MCF 10A (cell line): ENCODE measurements around the gene DLL1. TPM values are rescaled to one million over a fixed set of nuclear protein-coding genes. Genes with fewer than 3 reads are reported as not detected.

Experiments used
- BruUV-seq: library from RNA; stranded (reverse); fragments of 400-500 nt; replicated peaks from 2 replicates; lab custom pipeline; 2021; lab: Mats Ljungman, UMichigan
- CTCF ChIA-PET: fragments of 300-600 bp; sonication (Branson Sonifier 250); formaldehyde crosslinking; extraction: SDS; loops from one replicate; lab custom pipeline; 2021; ENCODE audit warnings: antibody characterized with exemption, inconsistent platforms; lab: Yijun Ruan, JAX
- POLR2A ChIA-PET: fragments of 300-600, 350-650 bp; sonication (Branson Sonifier 250); formaldehyde crosslinking; extraction: SDS; loops from one replicate; lab custom pipeline; 2020; ENCODE audit warnings: antibody characterized with exemption, inconsistent platforms; lab: Yijun Ruan, JAX
- DNase-seq: peaks from one replicate; pipeline ENCODE4 v3.0.0-alpha.2; 2018; ENCODE audit not compliant: unreplicated experiment
- H3K27ac Mint-ChIP-seq: one replicate; pipeline ENCODE4 v1.8.0; 2022; ENCODE audit warnings: mild to moderate bottlenecking, low read depth, mixed read lengths; ENCODE audit not compliant: unreplicated experiment
- H3K27me3 Mint-ChIP-seq: one replicate; pipeline ENCODE4 v1.8.0; 2022; ENCODE audit warnings: mixed read lengths; ENCODE audit not compliant: insufficient read depth, unreplicated experiment
- H3K36me3 Mint-ChIP-seq: one replicate; pipeline ENCODE4 v1.8.0; 2022; ENCODE audit warnings: mild to moderate bottlenecking, moderate library complexity, mixed read lengths; ENCODE audit not compliant: insufficient read depth, unreplicated experiment
- H3K4me1 Mint-ChIP-seq: one replicate; pipeline ENCODE4 v1.8.0; 2022; ENCODE audit warnings: mixed read lengths; ENCODE audit not compliant: insufficient read depth, unreplicated experiment
- H3K4me3 Mint-ChIP-seq: one replicate; pipeline ENCODE4 v1.8.0; 2022; ENCODE audit warnings: mild to moderate bottlenecking, moderate library complexity, mixed read lengths; ENCODE audit not compliant: unreplicated experiment
- H3K9me3 Mint-ChIP-seq: one replicate; pipeline ENCODE4 v1.8.0; 2022; ENCODE audit warnings: mixed read lengths; ENCODE audit not compliant: unreplicated experiment
- intact Hi-C: fragments of 100-400 bp; cut with micrococcal nuclease; formaldehyde crosslinking; loops from 2 replicates; pipeline ENCODE4 v1.14.1; 2022
- total RNA-seq: library from RNA; stranded (reverse); gene quantifications from 2 replicates; pipeline ENCODE4 v1.2.3, GENCODE V29; 2022
- TF ChIP-seq, protein P1 (sequence below): fragments of 200-600 bp; IDR thresholded peaks from one replicate; pipeline ENCODE4 v1.8.0; 2022; ENCODE audit warnings: antibody characterized with exemption, mild to moderate bottlenecking; ENCODE audit not compliant: unreplicated experiment

Gene DLL1
- total RNA-seq, 1 experiment from 2014 or later = 1.4 TPM

DNA sequence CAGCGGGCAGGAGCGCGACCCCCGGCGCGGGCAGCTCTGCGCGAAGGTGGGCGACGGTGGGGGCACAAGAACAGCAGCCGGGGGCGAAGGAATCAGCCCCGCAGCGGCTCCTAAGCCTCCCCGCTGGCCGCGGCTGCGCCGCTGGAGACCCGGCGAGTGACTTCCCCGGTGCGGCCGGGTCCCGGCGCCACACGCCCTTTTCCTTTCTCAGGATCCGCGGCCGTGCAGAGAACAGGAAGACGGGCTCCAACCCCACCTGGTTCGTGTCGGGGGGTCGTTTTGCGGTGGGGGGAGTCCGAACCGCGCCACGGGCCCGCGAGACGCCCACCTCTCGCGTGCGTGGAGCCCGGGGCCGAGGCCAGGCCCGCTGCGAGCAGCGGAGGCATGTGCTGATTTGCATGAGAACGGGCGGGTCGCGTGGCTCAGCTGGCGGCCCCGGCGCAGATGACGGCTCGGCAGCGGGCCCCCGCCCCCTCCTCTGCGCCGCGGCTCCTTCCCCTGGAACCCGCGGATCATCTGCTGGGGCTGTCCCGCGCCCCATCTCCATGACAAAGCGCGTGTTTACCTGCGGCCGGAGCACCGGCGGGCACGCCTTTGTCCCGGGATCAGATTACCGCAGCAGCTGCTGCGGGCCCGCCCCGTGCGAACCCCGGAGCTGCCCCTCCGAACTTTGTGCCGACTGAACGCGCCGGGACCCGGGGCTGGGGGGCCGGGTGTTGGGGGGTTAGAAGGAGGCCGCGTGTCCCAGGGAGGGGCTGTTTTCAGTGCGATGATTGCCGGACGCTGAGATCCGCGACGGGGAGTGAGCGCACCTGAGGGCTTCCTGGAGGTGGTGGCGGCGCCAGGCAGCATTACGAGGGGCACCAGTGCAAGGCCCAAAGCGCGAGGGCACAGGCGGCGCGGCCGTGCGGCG is 4.9 kb upstream of the DLL1 start:
- Mint-ChIP-seq H3K4me1 (peaks cover 10% of the 10 kb centered on the region), H3K27ac (no peak overlapping the region), H3K4me3 (peak overlapping the region; percentile 71), H3K27me3 (peaks cover 47% of the 10 kb centered on the region), H3K9me3 (no peaks in the 10 kb centered on the region), H3K36me3 (no peaks in the 10 kb centered on the region)
- ChIA-PET POLR2A (interaction anchor here (1.0 kb wide), 1 partner anchor 13 kb away, joined by 3 read pairs; no protein-coding TSS in a partner anchor), CTCF (interaction anchor here (1.7 to 6.5 kb wide), 3 partner anchors 221 to 505 kb away, joined by 5 to 65 read pairs (median 6); no protein-coding TSS in a partner anchor)
- peak; percentile 34 for DNase-seq
- TF ChIP-seq, protein P1, sequence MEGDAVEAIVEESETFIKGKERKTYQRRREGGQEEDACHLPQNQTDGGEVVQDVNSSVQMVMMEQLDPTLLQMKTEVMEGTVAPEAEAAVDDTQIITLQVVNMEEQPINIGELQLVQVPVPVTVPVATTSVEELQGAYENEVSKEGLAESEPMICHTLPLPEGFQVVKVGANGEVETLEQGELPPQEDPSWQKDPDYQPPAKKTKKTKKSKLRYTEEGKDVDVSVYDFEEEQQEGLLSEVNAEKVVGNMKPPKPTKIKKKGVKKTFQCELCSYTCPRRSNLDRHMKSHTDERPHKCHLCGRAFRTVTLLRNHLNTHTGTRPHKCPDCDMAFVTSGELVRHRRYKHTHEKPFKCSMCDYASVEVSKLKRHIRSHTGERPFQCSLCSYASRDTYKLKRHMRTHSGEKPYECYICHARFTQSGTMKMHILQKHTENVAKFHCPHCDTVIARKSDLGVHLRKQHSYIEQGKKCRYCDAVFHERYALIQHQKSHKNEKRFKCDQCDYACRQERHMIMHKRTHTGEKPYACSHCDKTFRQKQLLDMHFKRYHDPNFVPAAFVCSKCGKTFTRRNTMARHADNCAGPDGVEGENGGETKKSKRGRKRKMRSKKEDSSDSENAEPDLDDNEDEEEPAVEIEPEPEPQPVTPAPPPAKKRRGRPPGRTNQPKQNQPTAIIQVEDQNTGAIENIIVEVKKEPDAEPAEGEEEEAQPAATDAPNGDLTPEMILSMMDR = no peak
- no TSS peak for BruUV-seq
- intact Hi-C loops = loop anchor here (10.0 kb wide), 2 partner anchors 121 to 1401 kb away; no protein-coding TSS in a partner anchor

DNA sequence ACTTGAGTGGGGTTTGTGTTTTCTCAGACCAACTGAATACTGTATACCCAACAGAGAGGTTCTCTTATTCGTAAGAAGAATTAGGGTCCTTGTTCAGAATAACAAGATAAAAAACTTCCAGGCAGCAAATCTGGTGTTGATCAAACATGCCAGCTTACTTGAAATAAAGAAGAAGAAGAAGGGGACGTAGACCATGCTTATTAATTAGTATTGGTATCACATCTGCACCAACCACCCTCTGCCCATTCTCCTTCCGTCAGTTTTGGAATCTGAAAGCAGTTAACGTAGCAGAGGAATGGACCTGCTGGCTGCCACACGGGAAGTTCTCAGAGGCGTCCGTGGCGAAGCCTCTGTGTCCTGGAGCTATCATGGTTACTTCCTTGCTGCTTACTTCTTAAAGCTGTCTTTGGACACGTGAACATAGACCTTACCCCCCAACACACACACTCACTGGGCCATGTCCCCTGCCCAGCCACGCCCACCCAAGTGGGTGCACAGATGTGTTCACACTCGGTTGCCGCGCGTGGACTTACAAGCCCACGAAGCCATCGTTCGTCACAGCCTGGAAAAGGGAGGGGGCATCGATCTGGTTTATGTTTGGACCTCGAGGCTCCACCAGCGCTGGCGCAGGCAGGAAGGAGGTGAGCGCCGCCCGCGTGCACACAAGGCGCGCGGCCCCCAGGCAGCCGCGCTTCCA is 4.1 kb upstream of the DLL1 start:
- H3K4me3 Mint-ChIP-seq = peak overlapping the region; percentile 71
- CTCF ChIA-PET = interaction anchor here (0.6 to 6.5 kb wide), 7 partner anchors 67 to 584 kb away, joined by 3 to 65 read pairs (median 3); no protein-coding TSS in a partner anchor
- TF ChIP-seq, protein P1 = no peak
- no peaks in the 10 kb centered on the region for H3K36me3 Mint-ChIP-seq
- H3K27ac Mint-ChIP-seq = no peak overlapping the region
- no peaks in the 10 kb centered on the region for H3K9me3 Mint-ChIP-seq
- no peak for DNase-seq
- H3K4me1 Mint-ChIP-seq = peaks cover 10% of the 10 kb centered on the region
- intact Hi-C loops = loop anchor here (10.0 kb wide), 2 partner anchors 120 to 1400 kb away; no protein-coding TSS in a partner anchor
- BruUV-seq = no TSS peak
- peaks cover 55% of the 10 kb centered on the region for H3K27me3 Mint-ChIP-seq
- POLR2A ChIA-PET = interaction anchor here (1.0 kb wide), 1 partner anchor 12 kb away, joined by 4 read pairs; the partner anchor contains the start of gene FAM120B

DNA sequence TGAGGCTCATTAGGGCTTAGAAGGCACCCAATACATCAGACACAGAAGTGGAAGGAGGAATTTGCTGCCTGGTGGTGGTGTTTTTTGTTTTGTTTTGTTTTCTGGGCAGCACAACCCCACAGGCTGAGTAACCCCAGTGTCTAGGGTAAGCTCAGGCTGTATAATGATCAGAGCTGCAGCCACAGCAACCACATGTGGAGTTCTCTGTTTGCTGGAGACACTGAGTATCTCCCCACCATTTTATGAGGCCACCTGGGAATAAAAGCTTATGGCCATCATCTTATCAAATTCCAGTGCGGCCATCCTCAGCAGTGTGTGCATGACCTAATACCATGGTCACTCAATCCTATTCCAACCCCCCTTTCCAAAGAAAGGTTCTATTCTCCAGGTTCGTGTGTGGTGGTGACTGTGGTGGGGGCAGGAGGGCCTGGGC is 3.4 kb upstream of the DLL1 start:
- intact Hi-C loops = loop anchor here (10.0 kb wide), 2 partner anchors 120 to 1400 kb away; no protein-coding TSS in a partner anchor
- no peaks in the 10 kb centered on the region for H3K36me3 Mint-ChIP-seq
- H3K27ac Mint-ChIP-seq = no peak overlapping the region
- TF ChIP-seq, protein P1 = no peak
- peaks cover 57% of the 10 kb centered on the region for H3K27me3 Mint-ChIP-seq
- no peaks in the 10 kb centered on the region for H3K9me3 Mint-ChIP-seq
- no peak for DNase-seq
- ChIA-PET POLR2A (interaction anchor here (1.0 kb wide), 1 partner anchor 12 kb away, joined by 4 read pairs; the partner anchor contains the start of gene FAM120B), CTCF (interaction anchor here (0.6 to 6.5 kb wide), 13 partner anchors 9 to 584 kb away, joined by 3 to 65 read pairs (median 4); no protein-coding TSS in a partner anchor)
- peaks cover 10% of the 10 kb centered on the region for H3K4me1 Mint-ChIP-seq
- peak overlapping the region; percentile 71 for H3K4me3 Mint-ChIP-seq
- BruUV-seq = no TSS peak
